B cell (primary cell): ENCODE data around the gene ZCCHC12.

Experiments
- CTCF ChIP-seq: fragments of 200-600 bp; IDR thresholded peaks from one replicate; pipeline ENCODE4 v1.8.0; 2022; ENCODE audit warnings: antibody characterized with exemption, mild to moderate bottlenecking
- EZH2 ChIP-seq: IDR thresholded peaks from 2 replicates; pipeline ENCODE4 v1.6.1; 2012; ENCODE audit warnings: borderline replicate concordance, low read depth, mild to moderate bottlenecking, moderate library complexity, low read length; ENCODE audit not compliant: insufficient read depth, poor library complexity, severe bottlenecking

- no peak for TF ChIP-seq CTCF
- TF ChIP-seq EZH2 = no peak
Measured at GRCh38 chrX:118864063-118864635, 40.5 kb downstream of the ZCCHC12 start.
